Measurements from ENCODE around the gene SLC22A23. TPM values are rescaled to one million over a fixed set of nuclear protein-coding genes. Genes with fewer than 3 reads are reported as not detected.

The SLC22A23 gene
- total and polyA plus RNA-seq, 2 experiments from 2014 or later = 6.1 to 38.3 TPM

DNA sequence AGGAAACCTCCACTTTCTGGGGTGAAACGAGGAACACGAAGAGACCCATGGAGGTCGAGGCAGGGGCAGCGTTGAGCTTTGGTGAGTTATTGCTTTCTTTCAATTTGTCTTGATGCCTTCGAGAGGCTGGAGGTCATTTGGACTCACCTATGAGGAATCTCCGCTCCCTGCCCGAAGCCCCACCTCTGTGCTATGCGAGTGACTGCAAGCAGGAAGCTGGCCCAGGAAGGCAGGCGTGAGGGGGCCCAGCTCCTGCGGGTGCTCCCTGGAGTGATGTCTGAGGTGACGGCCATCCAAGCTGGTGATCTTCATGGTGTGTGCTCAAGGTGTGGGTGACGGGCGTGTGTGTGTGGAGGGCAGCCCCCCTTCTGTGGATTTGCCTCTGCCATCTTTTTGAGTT, 185.1 kb downstream of the SLC22A23 start:
- H3K36me3 ChIP-seq (ENCODE audit: insufficient read depth) = peaks cover 18% of the 10 kb centered on the region
- H3K27me3 ChIP-seq (ENCODE audit: insufficient read depth) = no peaks in the 10 kb centered on the region
- H3K4me2 ChIP-seq = no peak overlapping the region
- no peak overlapping the region for H3K4me3 Mint-ChIP-seq
- no peak overlapping the region for H2AFZ ChIP-seq
- peaks cover 29% of the 10 kb centered on the region for H4K20me1 ChIP-seq (replicated peaks; ENCODE audit: insufficient read depth)
- no peaks in the 10 kb centered on the region; the same call in 2 of the 3 replicates for H3K9me3 Mint-ChIP-seq
- 0 out of 2 replicates have a peak, but pooled peaks cover 12% of the 10 kb centered on the region for H3F3A ChIP-seq (replicated peaks; ENCODE audit: low read depth)
- H3K9me2 ChIP-seq (ENCODE audit: insufficient read depth) = no peaks in the 10 kb centered on the region
- peaks cover 21% of the 10 kb centered on the region; the same call in 1 of the 2 replicates for H3K79me2 ChIP-seq (replicated peaks; ENCODE audit: insufficient read depth)
- H3K4me3 ChIP-seq = no peak overlapping the region
- peaks cover 18% of the 10 kb centered on the region for H3K27me3 Mint-ChIP-seq (ENCODE audit: insufficient read depth, low read depth, poor library complexity)
- peaks cover 13% of the 10 kb centered on the region for H3K4me1 Mint-ChIP-seq
- no peaks in the 10 kb centered on the region for H3K4me1 ChIP-seq (ENCODE audit: insufficient read depth)
- H3K27ac Mint-ChIP-seq = peak overlapping the region; percentile 57; the same call in 1 of the 2 replicates
- H3K27ac ChIP-seq (ENCODE audit: low read depth) = 0 out of 2 replicates have a peak overlapping the region, but pooled peaks have one; percentile 66
- no peak for ATAC-seq
- H3K36me3 Mint-ChIP-seq (ENCODE audit: low read depth) = peaks cover 72% of the 10 kb centered on the region
- TF ChIP-seq CREB1 (CRISPR knock-in tag; IDR thresholded peaks at IDR 0.05; ENCODE audit: low read depth) (no peak), POLR2AphosphoS5 (IDR thresholded peaks at IDR 0.05; ENCODE audit: low read depth) (no peak), ZNF114 (CRISPR knock-in tag; IDR thresholded peaks at IDR 0.05) (no peak), STAT1 (IDR thresholded peaks at IDR 0.05; ENCODE audit: unreplicated experiment) (no peak), EZH2phosphoT487 (IDR thresholded peaks at IDR 0.05; ENCODE audit: unreplicated experiment) (no peak), JUNB (IDR thresholded peaks at IDR 0.05; ENCODE audit: unreplicated experiment) (no peak), NANOG (IDR thresholded peaks at IDR 0.05; ENCODE audit: borderline replicate concordance) (no peak), EZH2 (IDR thresholded peaks at IDR 0.05; ENCODE audit: low read depth, unreplicated experiment) (no peak), ZNF331 (CRISPR knock-in tag; IDR thresholded peaks at IDR 0.05; ENCODE audit: low read depth) (no peak)
- TF ChIP-seq, protein P1, sequence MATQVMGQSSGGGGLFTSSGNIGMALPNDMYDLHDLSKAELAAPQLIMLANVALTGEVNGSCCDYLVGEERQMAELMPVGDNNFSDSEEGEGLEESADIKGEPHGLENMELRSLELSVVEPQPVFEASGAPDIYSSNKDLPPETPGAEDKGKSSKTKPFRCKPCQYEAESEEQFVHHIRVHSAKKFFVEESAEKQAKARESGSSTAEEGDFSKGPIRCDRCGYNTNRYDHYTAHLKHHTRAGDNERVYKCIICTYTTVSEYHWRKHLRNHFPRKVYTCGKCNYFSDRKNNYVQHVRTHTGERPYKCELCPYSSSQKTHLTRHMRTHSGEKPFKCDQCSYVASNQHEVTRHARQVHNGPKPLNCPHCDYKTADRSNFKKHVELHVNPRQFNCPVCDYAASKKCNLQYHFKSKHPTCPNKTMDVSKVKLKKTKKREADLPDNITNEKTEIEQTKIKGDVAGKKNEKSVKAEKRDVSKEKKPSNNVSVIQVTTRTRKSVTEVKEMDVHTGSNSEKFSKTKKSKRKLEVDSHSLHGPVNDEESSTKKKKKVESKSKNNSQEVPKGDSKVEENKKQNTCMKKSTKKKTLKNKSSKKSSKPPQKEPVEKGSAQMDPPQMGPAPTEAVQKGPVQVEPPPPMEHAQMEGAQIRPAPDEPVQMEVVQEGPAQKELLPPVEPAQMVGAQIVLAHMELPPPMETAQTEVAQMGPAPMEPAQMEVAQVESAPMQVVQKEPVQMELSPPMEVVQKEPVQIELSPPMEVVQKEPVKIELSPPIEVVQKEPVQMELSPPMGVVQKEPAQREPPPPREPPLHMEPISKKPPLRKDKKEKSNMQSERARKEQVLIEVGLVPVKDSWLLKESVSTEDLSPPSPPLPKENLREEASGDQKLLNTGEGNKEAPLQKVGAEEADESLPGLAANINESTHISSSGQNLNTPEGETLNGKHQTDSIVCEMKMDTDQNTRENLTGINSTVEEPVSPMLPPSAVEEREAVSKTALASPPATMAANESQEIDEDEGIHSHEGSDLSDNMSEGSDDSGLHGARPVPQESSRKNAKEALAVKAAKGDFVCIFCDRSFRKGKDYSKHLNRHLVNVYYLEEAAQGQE (IDR thresholded peaks at IDR 0.05; ENCODE audit: unreplicated experiment) = no peak
- TF ChIP-seq, protein P2, sequence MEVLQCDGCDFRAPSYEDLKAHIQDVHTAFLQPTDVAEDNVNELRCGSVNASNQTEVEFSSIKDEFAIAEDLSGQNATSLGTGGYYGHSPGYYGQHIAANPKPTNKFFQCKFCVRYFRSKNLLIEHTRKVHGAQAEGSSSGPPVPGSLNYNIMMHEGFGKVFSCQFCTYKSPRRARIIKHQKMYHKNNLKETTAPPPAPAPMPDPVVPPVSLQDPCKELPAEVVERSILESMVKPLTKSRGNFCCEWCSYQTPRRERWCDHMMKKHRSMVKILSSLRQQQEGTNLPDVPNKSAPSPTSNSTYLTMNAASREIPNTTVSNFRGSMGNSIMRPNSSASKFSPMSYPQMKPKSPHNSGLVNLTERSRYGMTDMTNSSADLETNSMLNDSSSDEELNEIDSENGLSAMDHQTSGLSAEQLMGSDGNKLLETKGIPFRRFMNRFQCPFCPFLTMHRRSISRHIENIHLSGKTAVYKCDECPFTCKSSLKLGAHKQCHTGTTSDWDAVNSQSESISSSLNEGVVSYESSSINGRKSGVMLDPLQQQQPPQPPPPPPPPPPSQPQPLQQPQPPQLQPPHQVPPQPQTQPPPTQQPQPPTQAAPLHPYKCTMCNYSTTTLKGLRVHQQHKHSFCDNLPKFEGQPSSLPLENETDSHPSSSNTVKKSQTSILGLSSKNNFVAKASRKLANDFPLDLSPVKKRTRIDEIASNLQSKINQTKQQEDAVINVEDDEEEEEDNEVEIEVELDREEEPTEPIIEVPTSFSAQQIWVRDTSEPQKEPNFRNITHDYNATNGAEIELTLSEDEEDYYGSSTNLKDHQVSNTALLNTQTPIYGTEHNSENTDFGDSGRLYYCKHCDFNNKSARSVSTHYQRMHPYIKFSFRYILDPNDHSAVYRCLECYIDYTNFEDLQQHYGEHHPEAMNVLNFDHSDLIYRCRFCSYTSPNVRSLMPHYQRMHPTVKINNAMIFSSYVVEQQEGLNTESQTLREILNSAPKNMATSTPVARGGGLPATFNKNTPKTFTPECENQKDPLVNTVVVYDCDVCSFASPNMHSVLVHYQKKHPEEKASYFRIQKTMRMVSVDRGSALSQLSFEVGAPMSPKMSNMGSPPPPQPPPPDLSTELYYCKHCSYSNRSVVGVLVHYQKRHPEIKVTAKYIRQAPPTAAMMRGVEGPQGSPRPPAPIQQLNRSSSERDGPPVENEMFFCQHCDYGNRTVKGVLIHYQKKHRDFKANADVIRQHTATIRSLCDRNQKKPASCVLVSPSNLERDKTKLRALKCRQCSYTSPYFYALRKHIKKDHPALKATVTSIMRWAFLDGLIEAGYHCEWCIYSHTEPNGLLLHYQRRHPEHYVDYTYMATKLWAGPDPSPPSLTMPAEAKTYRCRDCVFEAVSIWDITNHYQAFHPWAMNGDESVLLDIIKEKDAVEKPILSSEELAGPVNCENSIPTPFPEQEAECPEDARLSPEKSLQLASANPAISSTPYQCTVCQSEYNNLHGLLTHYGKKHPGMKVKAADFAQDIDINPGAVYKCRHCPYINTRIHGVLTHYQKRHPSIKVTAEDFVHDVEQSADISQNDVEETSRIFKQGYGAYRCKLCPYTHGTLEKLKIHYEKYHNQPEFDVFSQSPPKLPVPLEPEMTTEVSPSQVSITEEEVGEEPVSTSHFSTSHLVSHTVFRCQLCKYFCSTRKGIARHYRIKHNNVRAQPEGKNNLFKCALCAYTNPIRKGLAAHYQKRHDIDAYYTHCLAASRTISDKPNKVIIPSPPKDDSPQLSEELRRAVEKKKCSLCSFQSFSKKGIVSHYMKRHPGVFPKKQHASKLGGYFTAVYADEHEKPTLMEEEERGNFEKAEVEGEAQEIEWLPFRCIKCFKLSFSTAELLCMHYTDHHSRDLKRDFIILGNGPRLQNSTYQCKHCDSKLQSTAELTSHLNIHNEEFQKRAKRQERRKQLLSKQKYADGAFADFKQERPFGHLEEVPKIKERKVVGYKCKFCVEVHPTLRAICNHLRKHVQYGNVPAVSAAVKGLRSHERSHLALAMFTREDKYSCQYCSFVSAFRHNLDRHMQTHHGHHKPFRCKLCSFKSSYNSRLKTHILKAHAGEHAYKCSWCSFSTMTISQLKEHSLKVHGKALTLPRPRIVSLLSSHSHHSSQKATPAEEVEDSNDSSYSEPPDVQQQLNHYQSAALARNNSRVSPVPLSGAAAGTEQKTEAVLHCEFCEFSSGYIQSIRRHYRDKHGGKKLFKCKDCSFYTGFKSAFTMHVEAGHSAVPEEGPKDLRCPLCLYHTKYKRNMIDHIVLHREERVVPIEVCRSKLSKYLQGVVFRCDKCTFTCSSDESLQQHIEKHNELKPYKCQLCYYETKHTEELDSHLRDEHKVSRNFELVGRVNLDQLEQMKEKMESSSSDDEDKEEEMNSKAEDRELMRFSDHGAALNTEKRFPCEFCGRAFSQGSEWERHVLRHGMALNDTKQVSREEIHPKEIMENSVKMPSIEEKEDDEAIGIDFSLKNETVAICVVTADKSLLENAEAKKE (CRISPR knock-in tag; IDR thresholded peaks at IDR 0.05) = no peak
- TF ChIP-seq, protein P3, sequence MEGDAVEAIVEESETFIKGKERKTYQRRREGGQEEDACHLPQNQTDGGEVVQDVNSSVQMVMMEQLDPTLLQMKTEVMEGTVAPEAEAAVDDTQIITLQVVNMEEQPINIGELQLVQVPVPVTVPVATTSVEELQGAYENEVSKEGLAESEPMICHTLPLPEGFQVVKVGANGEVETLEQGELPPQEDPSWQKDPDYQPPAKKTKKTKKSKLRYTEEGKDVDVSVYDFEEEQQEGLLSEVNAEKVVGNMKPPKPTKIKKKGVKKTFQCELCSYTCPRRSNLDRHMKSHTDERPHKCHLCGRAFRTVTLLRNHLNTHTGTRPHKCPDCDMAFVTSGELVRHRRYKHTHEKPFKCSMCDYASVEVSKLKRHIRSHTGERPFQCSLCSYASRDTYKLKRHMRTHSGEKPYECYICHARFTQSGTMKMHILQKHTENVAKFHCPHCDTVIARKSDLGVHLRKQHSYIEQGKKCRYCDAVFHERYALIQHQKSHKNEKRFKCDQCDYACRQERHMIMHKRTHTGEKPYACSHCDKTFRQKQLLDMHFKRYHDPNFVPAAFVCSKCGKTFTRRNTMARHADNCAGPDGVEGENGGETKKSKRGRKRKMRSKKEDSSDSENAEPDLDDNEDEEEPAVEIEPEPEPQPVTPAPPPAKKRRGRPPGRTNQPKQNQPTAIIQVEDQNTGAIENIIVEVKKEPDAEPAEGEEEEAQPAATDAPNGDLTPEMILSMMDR (conservative IDR thresholded peaks at IDR 0.05; ENCODE audit: low read depth in 2 of 2) = no peak
- TF ChIP-seq, protein P4, sequence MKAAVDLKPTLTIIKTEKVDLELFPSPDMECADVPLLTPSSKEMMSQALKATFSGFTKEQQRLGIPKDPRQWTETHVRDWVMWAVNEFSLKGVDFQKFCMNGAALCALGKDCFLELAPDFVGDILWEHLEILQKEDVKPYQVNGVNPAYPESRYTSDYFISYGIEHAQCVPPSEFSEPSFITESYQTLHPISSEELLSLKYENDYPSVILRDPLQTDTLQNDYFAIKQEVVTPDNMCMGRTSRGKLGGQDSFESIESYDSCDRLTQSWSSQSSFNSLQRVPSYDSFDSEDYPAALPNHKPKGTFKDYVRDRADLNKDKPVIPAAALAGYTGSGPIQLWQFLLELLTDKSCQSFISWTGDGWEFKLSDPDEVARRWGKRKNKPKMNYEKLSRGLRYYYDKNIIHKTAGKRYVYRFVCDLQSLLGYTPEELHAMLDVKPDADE (IDR thresholded peaks at IDR 0.05) = no peak
- DNase-seq (ENCODE audit: low spot score) = no peak
